Activated CD4-positive, alpha-beta T cell treated with anti-CD3 and anti-CD28 coated beads, Interleukin-2, amount 10 ng/mL, durations not matched to agents 24 days and 14 days (primary cell): ENCODE measurements around the gene MSRB3. TPM values are rescaled to one million over a fixed set of nuclear protein-coding genes. Genes with fewer than 3 reads are reported as not detected.

Experiments
- DNase-seq: peaks from one replicate; pipeline ENCODE4 v3.0.0; 2022
- H3K27ac Mint-ChIP-seq: one replicate; pipeline ENCODE4 v1.8.0; 2022; ENCODE audit warnings: mild to moderate bottlenecking, mixed read lengths
- H3K27me3 Mint-ChIP-seq: one replicate; pipeline ENCODE4 v1.8.0; 2022; ENCODE audit warnings: mixed read lengths
- H3K36me3 Mint-ChIP-seq: one replicate; pipeline ENCODE4 v1.8.0; 2022; ENCODE audit warnings: low read depth, mild to moderate bottlenecking, mixed read lengths
- H3K4me1 Mint-ChIP-seq: one replicate; pipeline ENCODE4 v1.8.0; 2021; ENCODE audit warnings: mixed read lengths
- H3K4me3 Mint-ChIP-seq: one replicate; pipeline ENCODE4 v1.8.0; 2022; ENCODE audit warnings: mild to moderate bottlenecking, moderate library complexity, mixed read lengths
- H3K9me3 Mint-ChIP-seq: one replicate; pipeline ENCODE4 v1.8.0; 2021; ENCODE audit warnings: mixed read lengths
- intact Hi-C: fragments of 100-400 bp; cut with micrococcal nuclease; formaldehyde crosslinking; loops from one replicate; pipeline ENCODE4 v1.15.1; 2023
- total RNA-seq: library from RNA; stranded (reverse); gene quantifications from 2 replicates; pipeline ENCODE4 v1.2.3, GENCODE V29; 2022

The MSRB3 gene
- total RNA-seq, 1 donor from 2014 or later: not detected

GRCh38 chr12:65355461-65355860 is 77.0 kb downstream of the MSRB3 start:
- no peak overlapping the region for H3K27ac Mint-ChIP-seq
- no peak overlapping the region for H3K4me3 Mint-ChIP-seq
- DNase-seq: no peak
- intact Hi-C loops: no loop called here
- no peaks in the 10 kb centered on the region for H3K9me3 Mint-ChIP-seq
- H3K36me3 Mint-ChIP-seq: no peaks in the 10 kb centered on the region
- H3K27me3 Mint-ChIP-seq: no peaks in the 10 kb centered on the region
- H3K4me1 Mint-ChIP-seq: no peaks in the 10 kb centered on the region

- no peaks in the 10 kb centered on the region for H3K4me1 Mint-ChIP-seq
- H3K4me3 Mint-ChIP-seq: no peak overlapping the region
Observed at GRCh38 chr12:65362234-65363031, 84.0 kb downstream of the MSRB3 start.

GRCh38 chr12:65364046-65364445 is 85.6 kb downstream of the MSRB3 start:
- DNase-seq: no peak
- H3K27me3 Mint-ChIP-seq: no peaks in the 10 kb centered on the region
- intact Hi-C loops: no loop called here
- no peaks in the 10 kb centered on the region for H3K9me3 Mint-ChIP-seq
- no peaks in the 10 kb centered on the region for H3K36me3 Mint-ChIP-seq
- H3K27ac Mint-ChIP-seq: no peak overlapping the region
- no peaks in the 10 kb centered on the region for H3K4me1 Mint-ChIP-seq
- H3K4me3 Mint-ChIP-seq: no peak overlapping the region

More at GRCh38 chr12:65362234-65363031, 84.0 kb downstream of the MSRB3 start:
- Mint-ChIP-seq H3K9me3 (no peaks in the 10 kb centered on the region), H3K27me3 (no peaks in the 10 kb centered on the region), H3K27ac (no peak overlapping the region), H3K36me3 (no peaks in the 10 kb centered on the region)
- intact Hi-C loops: no loop called here
- no peak for DNase-seq

- Mint-ChIP-seq H3K9me3 (no peaks in the 10 kb centered on the region), H3K4me1 (no peaks in the 10 kb centered on the region), H3K27ac (no peak overlapping the region), H3K4me3 (no peak overlapping the region), H3K27me3 (no peaks in the 10 kb centered on the region), H3K36me3 (no peaks in the 10 kb centered on the region)
- intact Hi-C loops: no loop called here
- DNase-seq: no peak
Observed at GRCh38 chr12:65367396-65367795, 88.9 kb downstream of the MSRB3 start.

GRCh38 chr12:65368055-65368454 is 89.6 kb downstream of the MSRB3 start:
- no peaks in the 10 kb centered on the region for H3K36me3 Mint-ChIP-seq
- no peak overlapping the region for H3K4me3 Mint-ChIP-seq
- no peaks in the 10 kb centered on the region for H3K9me3 Mint-ChIP-seq
- no peak overlapping the region for H3K27ac Mint-ChIP-seq
- intact Hi-C loops: no loop called here
- H3K27me3 Mint-ChIP-seq: no peaks in the 10 kb centered on the region
- no peak for DNase-seq
- no peaks in the 10 kb centered on the region for H3K4me1 Mint-ChIP-seq

- intact Hi-C loops: no loop called here
- no peak overlapping the region for H3K27ac Mint-ChIP-seq
- no peaks in the 10 kb centered on the region for H3K27me3 Mint-ChIP-seq
- no peaks in the 10 kb centered on the region for H3K36me3 Mint-ChIP-seq
- H3K4me1 Mint-ChIP-seq: no peaks in the 10 kb centered on the region
- no peak overlapping the region for H3K4me3 Mint-ChIP-seq
- DNase-seq: no peak
- no peaks in the 10 kb centered on the region for H3K9me3 Mint-ChIP-seq
Observed at GRCh38 chr12:65372574-65372973, 94.1 kb downstream of the MSRB3 start.

GRCh38 chr12:65384240-65384639 is 105.8 kb downstream of the MSRB3 start:
- no peaks in the 10 kb centered on the region for H3K36me3 Mint-ChIP-seq
- DNase-seq: no peak
- no peak overlapping the region for H3K27ac Mint-ChIP-seq
- no peaks in the 10 kb centered on the region for H3K27me3 Mint-ChIP-seq
- intact Hi-C loops: no loop called here
- H3K4me3 Mint-ChIP-seq: no peak overlapping the region
- H3K4me1 Mint-ChIP-seq: no peaks in the 10 kb centered on the region
- no peaks in the 10 kb centered on the region for H3K9me3 Mint-ChIP-seq

GRCh38 chr12:65387396-65387795 is 108.9 kb downstream of the MSRB3 start:
- intact Hi-C loops: no loop called here
- Mint-ChIP-seq H3K27ac (no peak overlapping the region), H3K4me3 (no peak overlapping the region), H3K27me3 (no peaks in the 10 kb centered on the region), H3K4me1 (no peaks in the 10 kb centered on the region), H3K9me3 (no peaks in the 10 kb centered on the region), H3K36me3 (no peaks in the 10 kb centered on the region)
- DNase-seq: no peak

- Mint-ChIP-seq H3K36me3 (no peaks in the 10 kb centered on the region), H3K27ac (no peak overlapping the region), H3K4me1 (no peaks in the 10 kb centered on the region), H3K27me3 (no peaks in the 10 kb centered on the region), H3K9me3 (peaks cover 2% of the 10 kb centered on the region), H3K4me3 (no peak overlapping the region)
- intact Hi-C loops: no loop called here
- DNase-seq: peak; percentile 25
Observed at GRCh38 chr12:65389436-65389835, 111.0 kb downstream of the MSRB3 start.

GRCh38 chr12:65391711-65392110 is 113.2 kb downstream of the MSRB3 start:
- no peaks in the 10 kb centered on the region for H3K4me1 Mint-ChIP-seq
- H3K9me3 Mint-ChIP-seq: peaks cover 7% of the 10 kb centered on the region
- no peak overlapping the region for H3K4me3 Mint-ChIP-seq
- no peak for DNase-seq
- no peaks in the 10 kb centered on the region for H3K27me3 Mint-ChIP-seq
- H3K36me3 Mint-ChIP-seq: no peaks in the 10 kb centered on the region
- intact Hi-C loops: no loop called here
- H3K27ac Mint-ChIP-seq: no peak overlapping the region

- Mint-ChIP-seq H3K4me3 (no peak overlapping the region), H3K4me1 (no peaks in the 10 kb centered on the region), H3K9me3 (peaks cover 12% of the 10 kb centered on the region), H3K36me3 (no peaks in the 10 kb centered on the region), H3K27ac (no peak overlapping the region), H3K27me3 (no peaks in the 10 kb centered on the region)
- intact Hi-C loops: no loop called here
- peak; percentile 14 for DNase-seq
Observed at GRCh38 chr12:65392491-65392890, 114.0 kb downstream of the MSRB3 start.

GRCh38 chr12:65403188-65403587 is 124.7 kb downstream of the MSRB3 start:
- intact Hi-C loops: no loop called here
- Mint-ChIP-seq H3K27me3 (no peaks in the 10 kb centered on the region), H3K4me3 (no peak overlapping the region), H3K9me3 (no peaks in the 10 kb centered on the region), H3K27ac (no peak overlapping the region), H3K36me3 (no peaks in the 10 kb centered on the region), H3K4me1 (no peaks in the 10 kb centered on the region)
- no peak for DNase-seq

- no peaks in the 10 kb centered on the region for H3K27me3 Mint-ChIP-seq
- H3K27ac Mint-ChIP-seq: no peak overlapping the region
Observed at GRCh38 chr12:65407388-65408149, 129.1 kb downstream of the MSRB3 start.

GRCh38 chr12:65408441-65408840 is 130.0 kb downstream of the MSRB3 start:
- no peaks in the 10 kb centered on the region for H3K4me1 Mint-ChIP-seq
- H3K9me3 Mint-ChIP-seq: no peaks in the 10 kb centered on the region
- intact Hi-C loops: no loop called here
- no peaks in the 10 kb centered on the region for H3K27me3 Mint-ChIP-seq
- no peaks in the 10 kb centered on the region for H3K36me3 Mint-ChIP-seq
- H3K4me3 Mint-ChIP-seq: no peak overlapping the region
- no peak overlapping the region for H3K27ac Mint-ChIP-seq
- no peak for DNase-seq

More at GRCh38 chr12:65407388-65408149, 129.1 kb downstream of the MSRB3 start:
- DNase-seq: no peak
- H3K36me3 Mint-ChIP-seq: no peaks in the 10 kb centered on the region
- no peak overlapping the region for H3K4me3 Mint-ChIP-seq
- H3K4me1 Mint-ChIP-seq: no peaks in the 10 kb centered on the region
- intact Hi-C loops: no loop called here
- H3K9me3 Mint-ChIP-seq: no peaks in the 10 kb centered on the region
